AG10803 (cell line): ENCODE data around the gene PRR14.

ENCODE experiments used
- DNase-seq: peaks from one replicate; pipeline ENCODE4 v3.0.0; 2010; ENCODE audit warnings: low read depth
- H3K4me3 ChIP-seq: 2 replicates; pipeline ENCODE4 v1.5.1; 2011; ENCODE audit warnings: mild to moderate bottlenecking, low read length, control low read depth
- CTCF ChIP-seq: conservative IDR thresholded peaks from 2 replicates; pipeline ENCODE4 v1.5.1; 2011; ENCODE audit warnings: mild to moderate bottlenecking, low read length, control low read depth, inconsistent platforms

Gene PRR14

GRCh38 chr16:30656974-30657865 lies 6.5 kb downstream of the PRR14 start:
- no peak for TF ChIP-seq CTCF
- H3K4me3 ChIP-seq, result peak overlapping the region; percentile 64
- DNase-seq, result no peak

GRCh38 chr16:30657866-30658730 lies 7.3 kb downstream of the PRR14 start, which contains the start of gene FBRS:
FBRS (plus strand) TSS chr16:30658431; CDS start chr16:30659519, 1,088 bp downstream.
- peak; percentile 100 for DNase-seq
- TF ChIP-seq CTCF, result peak; percentile 60
- H3K4me3 ChIP-seq, result peak within 1 kb of the TSS; percentile 92

GRCh38 chr16:30658731-30659506 lies 8.2 kb downstream of the PRR14 start:
- TF ChIP-seq CTCF, result no peak
- H3K4me3 ChIP-seq, result peak overlapping the region; percentile 92
- peak; percentile 98 for DNase-seq

- peak; percentile 8; the same call in 1 of the 2 replicates for TF ChIP-seq CTCF
- peak overlapping the region; percentile 92 for H3K4me3 ChIP-seq
- DNase-seq, result peak; percentile 28
Measured at GRCh38 chr16:30659507-30660423, 9.0 kb downstream of the PRR14 start.

GRCh38 chr16:30660424-30661261 lies 9.9 kb downstream of the PRR14 start:
- DNase-seq, result no peak
- TF ChIP-seq CTCF, result no peak
- peak overlapping the region; percentile 92 for H3K4me3 ChIP-seq
